ENCODE results near the gene LNX2. TPM values are rescaled to one million over a fixed set of nuclear protein-coding genes. Genes with fewer than 3 reads are reported as not detected.

Gene LNX2
- total and polyA plus RNA-seq, 2 of the 4 experiments (the other 2 are of a cell fraction), result 3.1 to 7.2 TPM

- BruUV-seq (replicated peaks), result no TSS peak
- CTCF ChIA-PET, result no interaction called here
These were observed 119.4 kb downstream of the LNX2 start for GRCh38 chr13:27500806-27501534.

More at GRCh38 chr13:27500806-27501534, 119.4 kb downstream of the LNX2 start:
- H3K9me1 ChIP-seq (ENCODE audit: insufficient read depth, low read length), result no peaks in the 10 kb centered on the region
- H4K91ac ChIP-seq (ENCODE audit: insufficient read depth, low read depth, low read length), result no peak overlapping the region
- H2AFZ ChIP-seq (replicated peaks; ENCODE audit: low read length, poor library complexity), result no peak overlapping the region
- ATAC-seq (ENCODE audit: low read depth), result no peak
- H3K27me3 ChIP-seq (ENCODE audit: control insufficient read depth, insufficient read depth, low read length), result peaks cover 19% of the 10 kb centered on the region
- no peak overlapping the region for H4K5ac ChIP-seq (ENCODE audit: low read depth, low read length)
- no peaks in the 10 kb centered on the region for H3K4me1 ChIP-seq (ENCODE audit: control insufficient read depth, insufficient read depth, low read length)
- H3K27ac ChIP-seq (ENCODE audit: insufficient read depth, low read length), result no peak overlapping the region
- H2BK5ac ChIP-seq (ENCODE audit: low read depth, low read length, poor library complexity, severe bottlenecking), result no peak overlapping the region
- intact Hi-C loops (cut with micrococcal nuclease), result no loop called here
- H2BK20ac ChIP-seq (ENCODE audit: low read depth, low read length), result no peak overlapping the region
- no peak overlapping the region for H3K14ac ChIP-seq (replicated peaks; ENCODE audit: low read depth, low read length)
- H2AK5ac ChIP-seq (ENCODE audit: low read depth, low read length), result no peak overlapping the region
- WGBS, 2 experiments (ENCODE audit: extremely low coverage in 2 of 2, insufficient read length in 1 of 2), result 71% methylated on average over 7 of the region's 13 CpGs; no CpG with 5 or more reads in 1 of the 2 experiments
- H3K9me3 ChIP-seq (ENCODE audit: control insufficient read depth, insufficient read depth, low read length), result no peaks in the 10 kb centered on the region
- H3K79me1 ChIP-seq (ENCODE audit: low read depth in 1 of 2, low read length in 2 of 2), result no peaks in the 10 kb centered on the region
- no peak overlapping the region for H2BK120ac ChIP-seq (ENCODE audit: low read depth, low read length)
- no peak overlapping the region for H3K18ac ChIP-seq (ENCODE audit: low read depth, low read length)
- no peaks in the 10 kb centered on the region for H4K20me1 ChIP-seq (ENCODE audit: insufficient read depth, low read length)
- no peak overlapping the region for H3K23ac ChIP-seq (ENCODE audit: low read depth, low read length)
- TF ChIP-seq, protein P1, sequence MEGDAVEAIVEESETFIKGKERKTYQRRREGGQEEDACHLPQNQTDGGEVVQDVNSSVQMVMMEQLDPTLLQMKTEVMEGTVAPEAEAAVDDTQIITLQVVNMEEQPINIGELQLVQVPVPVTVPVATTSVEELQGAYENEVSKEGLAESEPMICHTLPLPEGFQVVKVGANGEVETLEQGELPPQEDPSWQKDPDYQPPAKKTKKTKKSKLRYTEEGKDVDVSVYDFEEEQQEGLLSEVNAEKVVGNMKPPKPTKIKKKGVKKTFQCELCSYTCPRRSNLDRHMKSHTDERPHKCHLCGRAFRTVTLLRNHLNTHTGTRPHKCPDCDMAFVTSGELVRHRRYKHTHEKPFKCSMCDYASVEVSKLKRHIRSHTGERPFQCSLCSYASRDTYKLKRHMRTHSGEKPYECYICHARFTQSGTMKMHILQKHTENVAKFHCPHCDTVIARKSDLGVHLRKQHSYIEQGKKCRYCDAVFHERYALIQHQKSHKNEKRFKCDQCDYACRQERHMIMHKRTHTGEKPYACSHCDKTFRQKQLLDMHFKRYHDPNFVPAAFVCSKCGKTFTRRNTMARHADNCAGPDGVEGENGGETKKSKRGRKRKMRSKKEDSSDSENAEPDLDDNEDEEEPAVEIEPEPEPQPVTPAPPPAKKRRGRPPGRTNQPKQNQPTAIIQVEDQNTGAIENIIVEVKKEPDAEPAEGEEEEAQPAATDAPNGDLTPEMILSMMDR (conservative IDR thresholded peaks at IDR 0.05; ENCODE audit: low read depth, low read length), result no peak
- TF ChIP-seq POLR2A (IDR thresholded peaks at IDR 0.05; ENCODE audit: low read depth, low read length) (no peak), MXI1 (IDR thresholded peaks at IDR 0.05; ENCODE audit: borderline replicate concordance, low read depth, low read length) (no peak), CEBPB (IDR thresholded peaks at IDR 0.05; ENCODE audit: low read depth, low read length) (no peak), MAZ (IDR thresholded peaks at IDR 0.05; ENCODE audit: borderline replicate concordance, low read depth, low read length) (no peak), MAFK (IDR thresholded peaks at IDR 0.05; ENCODE audit: low read depth, low read length) (no peak)
- TF ChIP-seq, protein P2, sequence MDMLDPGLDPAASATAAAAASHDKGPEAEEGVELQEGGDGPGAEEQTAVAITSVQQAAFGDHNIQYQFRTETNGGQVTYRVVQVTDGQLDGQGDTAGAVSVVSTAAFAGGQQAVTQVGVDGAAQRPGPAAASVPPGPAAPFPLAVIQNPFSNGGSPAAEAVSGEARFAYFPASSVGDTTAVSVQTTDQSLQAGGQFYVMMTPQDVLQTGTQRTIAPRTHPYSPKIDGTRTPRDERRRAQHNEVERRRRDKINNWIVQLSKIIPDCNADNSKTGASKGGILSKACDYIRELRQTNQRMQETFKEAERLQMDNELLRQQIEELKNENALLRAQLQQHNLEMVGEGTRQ (IDR thresholded peaks at IDR 0.05; ENCODE audit: low read depth, low read length), result no peak
- H3K4ac ChIP-seq (ENCODE audit: low read depth, low read length), result no peak overlapping the region
- dilution Hi-C loops (cut with HindIII; ENCODE audit: low sequenced_read_pairs, unreplicated experiment), result no loop called here
- POLR2A ChIA-PET (ENCODE audit: unreplicated experiment), result no interaction called here
- H3K4me2 ChIP-seq (ENCODE audit: low read depth, low read length), result no peak overlapping the region
- in situ Hi-C loops (cut with MboI; ENCODE audit: low sequenced_read_pairs), result no loop called here
- H3K36me3 ChIP-seq (ENCODE audit: control insufficient read depth, insufficient read depth, low read length), result no peaks in the 10 kb centered on the region
- no peak overlapping the region for H2BK15ac ChIP-seq (ENCODE audit: low read depth, low read length)
- H3K4me3 ChIP-seq (ENCODE audit: insufficient read depth, low read depth, low read length), result no peak overlapping the region
- no peak overlapping the region for H3K9ac ChIP-seq (ENCODE audit: low read depth, low read length)
- DNase-seq, result no peak
- H3K56ac ChIP-seq (ENCODE audit: extremely low read depth, insufficient read depth, low read length), result no peak overlapping the region
- H4K8ac ChIP-seq (ENCODE audit: low read depth in 2 of 2, low read length in 2 of 2), result no peak overlapping the region
- no peak overlapping the region for H2AK9ac ChIP-seq (replicated peaks; ENCODE audit: low read depth, low read length, poor library complexity)
